ENCODE data around the gene QPCT.

Gene QPCT

GRCh38 chr2:37325625-37326071 lies 18.8 kb upstream of the QPCT start:
- DNase-seq: no peak

DNA sequence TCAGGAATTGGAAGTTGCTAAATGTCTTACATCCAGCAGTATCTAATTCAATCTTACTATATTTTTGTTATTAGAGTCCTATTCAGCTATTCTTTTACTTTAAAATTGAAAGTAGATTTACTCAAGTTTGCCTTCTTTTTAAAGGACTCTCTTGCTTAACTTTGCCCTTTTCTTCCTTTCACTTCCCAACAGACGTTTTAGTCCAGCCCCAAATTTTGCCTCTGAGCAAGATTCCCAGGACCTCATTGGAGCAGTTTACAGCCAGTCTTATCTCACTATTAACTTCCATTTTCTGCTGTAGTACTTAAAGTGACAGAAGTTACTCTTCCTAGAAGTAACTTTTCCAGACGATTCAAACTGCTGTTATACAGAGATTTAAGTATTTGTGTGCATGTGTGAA lies 18.1 kb upstream of the QPCT start:
- DNase-seq: peak; percentile 71

DNA sequence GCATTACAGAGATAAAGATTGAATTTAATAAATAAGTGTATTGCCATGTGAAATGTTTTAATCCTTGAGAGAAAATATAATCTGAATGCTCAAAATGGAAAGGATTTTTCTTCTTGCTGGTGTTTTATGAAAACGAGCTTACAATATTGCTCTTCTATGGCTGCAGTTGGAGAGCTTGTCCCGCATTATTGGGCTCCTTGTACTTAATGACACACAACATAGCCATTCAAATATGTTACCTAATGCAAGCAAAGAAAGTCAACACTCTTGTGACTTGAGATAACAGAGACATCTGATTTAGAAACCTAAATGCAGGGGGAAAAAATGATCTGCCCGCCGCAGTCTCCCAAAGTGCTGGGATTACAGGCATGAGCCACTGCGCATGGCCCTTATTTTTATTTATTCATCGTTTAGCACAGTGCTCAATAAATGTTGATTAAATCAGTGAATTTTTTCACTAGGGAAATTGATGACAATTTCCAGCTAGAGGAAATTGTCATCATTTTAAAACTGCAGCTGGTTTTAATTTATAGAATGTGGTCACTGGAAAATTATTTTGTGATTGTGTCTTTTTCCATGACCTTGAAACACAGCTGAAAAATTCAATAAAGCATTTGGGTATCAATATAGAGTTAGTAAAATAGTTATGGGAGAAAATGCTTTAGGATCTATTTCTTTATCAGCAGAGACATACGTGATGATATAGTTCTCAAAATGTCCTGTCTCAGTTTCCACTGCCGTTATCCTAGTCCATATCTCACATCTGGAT lies 17.4 kb upstream of the QPCT start:
- no peak for DNase-seq

- DNase-seq: no peak
Measured at GRCh38 chr2:37330681-37331080, 13.7 kb upstream of the QPCT start.

- no peak for DNase-seq
Measured at GRCh38 chr2:37332560-37332959, 11.9 kb upstream of the QPCT start.

DNA sequence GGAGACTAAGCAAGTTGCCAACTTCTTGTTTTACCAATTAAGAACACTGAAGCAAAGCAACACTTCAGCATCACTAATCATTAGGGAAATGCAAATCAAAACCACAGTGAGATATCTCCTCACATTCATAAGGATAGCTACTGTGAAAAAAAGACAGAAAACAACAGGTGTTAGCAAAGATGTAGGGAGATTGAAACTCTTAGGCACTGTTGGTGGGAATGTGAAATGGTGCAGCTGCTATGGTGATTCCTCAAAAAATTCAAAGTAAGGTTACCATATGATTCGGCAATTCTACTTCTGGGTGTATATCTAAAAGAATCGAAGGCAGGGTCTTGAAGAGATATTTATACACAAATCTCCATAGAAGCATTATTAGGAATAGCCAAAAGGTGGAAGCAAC lies 11.2 kb upstream of the QPCT start:
- no peak for DNase-seq

GRCh38 chr2:37335604-37336003 lies 8.8 kb upstream of the QPCT start:
- DNase-seq: no peak

GRCh38 chr2:37337620-37338280 lies 6.7 kb upstream of the QPCT start:
- DNase-seq: peak; percentile 40

DNA sequence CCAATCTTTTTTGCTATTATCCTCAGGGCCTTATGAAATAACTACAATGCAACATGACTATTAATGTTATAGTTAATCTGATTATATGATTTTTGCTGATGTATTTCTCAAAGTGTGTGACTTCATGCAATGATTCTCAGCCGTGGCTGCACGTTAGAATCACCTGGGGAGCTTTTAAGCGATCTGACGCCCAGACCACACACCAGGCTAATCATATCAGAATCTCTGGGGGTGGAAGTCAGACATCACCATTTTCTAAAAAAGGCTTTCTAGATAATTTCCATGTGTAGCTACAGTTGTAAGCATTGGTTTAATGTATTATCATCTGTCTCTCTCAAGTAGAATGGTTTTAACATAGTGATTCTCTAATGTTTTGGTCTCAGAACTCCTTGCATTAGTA lies 5.5 kb upstream of the QPCT start:
- DNase-seq: no peak

DNA sequence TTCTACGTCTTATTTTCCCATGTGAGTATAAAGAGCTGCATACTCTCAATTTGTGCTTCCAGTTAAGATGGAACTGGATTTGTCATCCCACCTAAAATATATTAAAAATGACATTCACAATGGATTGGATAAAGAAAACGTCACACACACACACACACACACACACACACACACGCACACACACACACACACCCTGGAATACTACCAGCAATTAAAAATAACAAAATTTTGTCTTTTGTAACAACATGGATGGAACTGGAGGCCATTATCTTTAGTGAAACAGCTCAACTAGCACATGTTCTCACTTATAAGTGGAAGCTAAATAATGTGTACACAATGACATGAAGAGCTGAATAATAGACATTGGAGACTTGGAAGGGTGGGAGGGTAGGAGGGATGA lies 3.8 kb upstream of the QPCT start:
- DNase-seq: no peak

- no peak for DNase-seq
Measured at GRCh38 chr2:37342591-37343220, 1.7 kb upstream of the QPCT start.

GRCh38 chr2:37343537-37344434 lies 644 bp upstream of the QPCT start:
- peak; percentile 68 for DNase-seq

DNA sequence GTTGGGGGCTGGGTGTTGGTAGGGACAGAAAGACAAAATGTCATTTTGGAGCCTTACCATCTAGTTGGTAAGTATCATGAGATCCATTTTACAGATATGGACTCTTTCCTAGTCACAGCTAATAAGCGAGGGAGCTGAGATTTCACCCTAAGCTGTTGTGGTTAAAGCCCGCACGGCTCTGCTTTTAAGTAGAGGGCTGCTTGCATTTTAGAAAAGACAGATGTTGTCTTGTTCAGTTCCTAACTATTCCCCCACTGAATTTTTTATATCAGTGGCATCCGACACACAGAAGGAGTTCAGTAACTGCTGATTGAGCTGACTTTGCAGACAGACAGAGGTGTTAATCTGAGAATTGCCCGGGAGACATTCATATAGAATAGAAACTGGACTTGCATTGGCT lies 3.7 kb downstream of the QPCT start:
- no peak for DNase-seq

GRCh38 chr2:37349231-37349860 lies 4.9 kb downstream of the QPCT start:
- DNase-seq: no peak

DNA sequence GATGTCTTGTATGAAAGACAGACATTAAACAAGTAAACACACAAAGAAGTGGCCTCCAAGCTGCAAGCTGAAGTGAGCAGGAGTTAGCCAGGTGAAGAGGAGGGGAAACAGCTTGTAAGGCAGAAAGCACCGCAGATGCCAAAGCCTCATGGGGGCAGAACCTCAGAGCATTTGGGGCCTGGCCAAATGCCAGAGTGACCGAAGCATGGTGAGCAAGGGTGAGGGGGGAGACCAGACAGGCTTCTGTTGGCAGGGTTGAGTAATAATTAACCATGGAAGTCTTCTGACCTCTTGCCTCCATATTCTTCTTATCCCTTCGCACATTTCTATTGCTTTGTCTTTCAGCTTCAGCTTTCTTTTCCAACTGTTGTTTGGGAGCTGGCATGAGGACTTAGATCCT lies 5.6 kb downstream of the QPCT start:
- DNase-seq: no peak

DNA sequence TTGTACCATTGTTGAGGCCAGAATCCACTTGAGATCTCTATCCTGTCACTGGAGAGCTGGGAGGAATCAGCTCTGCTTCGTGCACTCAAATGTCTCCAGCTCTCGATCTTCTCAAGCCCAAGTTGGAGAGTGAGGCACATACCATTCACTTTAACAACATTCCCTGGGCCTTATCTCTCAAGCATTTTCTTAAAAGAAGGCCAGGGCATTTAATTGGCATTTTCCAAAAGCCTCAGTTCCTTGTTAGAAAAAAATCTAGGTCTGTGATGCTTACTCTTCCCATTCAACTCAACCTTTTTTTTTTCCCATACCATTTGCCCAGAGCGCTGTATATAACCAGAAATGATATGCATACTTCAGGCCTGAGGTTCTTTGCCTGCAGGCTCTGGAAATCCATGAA lies 10.1 kb downstream of the QPCT start:
- no peak for DNase-seq

GRCh38 chr2:37355735-37356134 lies 11.3 kb downstream of the QPCT start:
- DNase-seq: no peak

- DNase-seq: no peak
Measured at GRCh38 chr2:37356299-37356698, 11.9 kb downstream of the QPCT start.

DNA sequence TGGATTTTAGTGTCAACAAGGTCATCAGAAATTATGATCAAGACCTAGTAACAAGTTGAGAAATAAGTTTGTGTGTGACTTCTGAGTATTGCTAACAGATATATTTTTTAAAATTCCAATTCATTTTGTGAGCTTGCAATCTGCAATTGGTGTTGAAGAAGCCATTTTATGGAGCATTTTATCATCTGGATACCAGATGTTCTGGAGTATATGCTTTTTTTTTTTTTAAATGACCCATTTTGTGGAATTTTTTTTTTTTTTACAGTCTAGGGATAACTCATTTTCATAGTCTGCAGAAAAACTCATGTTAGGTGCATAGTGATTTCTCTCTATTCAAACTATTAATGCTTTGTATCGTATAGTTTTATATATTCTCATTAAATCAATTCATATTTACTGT lies 12.6 kb downstream of the QPCT start:
- peak; percentile 44 for DNase-seq

DNA sequence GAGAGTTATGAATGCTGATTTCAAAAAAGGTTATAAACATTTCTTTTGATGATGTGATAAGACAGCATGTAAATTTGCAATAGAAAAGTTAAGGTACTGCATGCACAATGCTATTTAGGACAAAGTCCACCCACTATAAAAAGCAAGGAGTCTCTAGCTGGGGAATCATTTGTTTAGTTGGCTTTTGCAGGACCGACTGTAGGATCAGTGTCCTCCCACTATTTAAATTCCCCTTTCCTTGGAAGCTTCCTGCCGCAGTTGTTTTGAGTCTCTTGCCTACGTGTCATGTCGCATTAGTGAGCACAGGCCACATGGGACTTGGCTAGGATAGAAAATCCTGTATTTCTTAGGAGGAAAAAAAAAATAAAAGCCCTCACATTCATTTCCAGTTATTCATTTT lies 13.1 kb downstream of the QPCT start:
- DNase-seq: peak; percentile 40

- no peak for DNase-seq
Measured at GRCh38 chr2:37358466-37358865, 14.0 kb downstream of the QPCT start.

GRCh38 chr2:37361216-37361815 lies 16.9 kb downstream of the QPCT start:
- DNase-seq: no peak

Measured in fibroblast of upper back skin (primary cell).